BJ (cell line): Measurements from ENCODE around the gene ADCY9. TPM values are rescaled to one million over a fixed set of nuclear protein-coding genes. Genes with fewer than 3 reads are reported as not detected.

Source experiments
- CTCF ChIA-PET: fragments of 350-600 bp; formaldehyde crosslinking; extraction: SDS; loops from one replicate; lab custom pipeline; 2021; ENCODE audit warnings: antibody characterized with exemption, inconsistent platforms; lab: Yijun Ruan, JAX
- POLR2A ChIA-PET: fragments of 300-600 bp; sonication (Branson Sonifier 250); formaldehyde crosslinking; extraction: SDS; loops from one replicate; lab custom pipeline; 2021; ENCODE audit warnings: antibody characterized with exemption; lab: Charles Lee
- DNase-seq: peaks from one replicate; pipeline ENCODE4 v3.0.0-alpha.2; 2011; ENCODE audit warnings: low read depth
- H3K27me3 ChIP-seq: 2 replicates; pipeline ENCODE4 v1.6.0; 2011; ENCODE audit warnings: low read length; ENCODE audit not compliant: control insufficient read depth, insufficient read depth
- H3K36me3 ChIP-seq: 2 replicates; pipeline ENCODE4 v1.5.1; 2011; ENCODE audit warnings: low read length; ENCODE audit not compliant: control insufficient read depth, insufficient read depth
- H3K4me3 ChIP-seq: 2 replicates; pipeline ENCODE4 v1.5.1; 2011; ENCODE audit warnings: low read depth, mild to moderate bottlenecking, control low read depth, low read length
- CTCF ChIP-seq: IDR thresholded peaks from 2 replicates; pipeline ENCODE4 v1.5.1; 2011; ENCODE audit warnings: low read depth, mild to moderate bottlenecking, control low read depth, inconsistent platforms, low read length, moderate library complexity; ENCODE audit not compliant: insufficient read depth
- polyA plus RNA-seq: library from polyadenylated mRNA; depleted of rRNA; stranded (reverse); fragments of >200 nt; gene quantifications from 2 replicates; pipeline ENCODE4 v1.2.3, GENCODE V29; 2011

Gene ADCY9
- polyA plus RNA-seq, 1 experiment: 28.2 TPM

- H3K36me3 ChIP-seq: peaks cover 10% of the 10 kb centered on the region
- H3K27me3 ChIP-seq: no peaks in the 10 kb centered on the region
- no peak for TF ChIP-seq CTCF
- CTCF ChIA-PET: interaction anchor here (1.3 kb wide), 1 partner anchor 8 kb away, joined by 4 read pairs; no protein-coding TSS in a partner anchor
- POLR2A ChIA-PET: no interaction called here
- no peak for DNase-seq
- H3K4me3 ChIP-seq: no peak overlapping the region
These were observed 129.0 kb downstream of the ADCY9 start for GRCh38 chr16:3987231-3987630.

DNA sequence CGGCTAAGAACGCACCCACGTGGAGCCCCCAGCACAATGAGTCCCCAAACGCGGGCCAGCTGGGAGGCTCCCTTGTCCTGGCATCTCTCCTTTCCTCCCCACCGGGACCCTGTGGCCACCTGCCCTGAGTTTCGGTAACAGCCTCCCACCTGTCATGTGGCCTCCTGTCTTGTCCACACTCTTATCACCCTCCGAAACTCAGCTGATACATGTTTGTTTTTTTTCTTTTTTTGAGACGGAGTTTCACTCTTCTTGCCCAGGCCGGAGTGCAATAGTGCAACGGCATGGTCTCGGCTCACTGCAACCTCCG, 130.1 kb downstream of the ADCY9 start:
- no peak for TF ChIP-seq CTCF
- no peak for DNase-seq
- H3K36me3 ChIP-seq: peaks cover 14% of the 10 kb centered on the region
- no peaks in the 10 kb centered on the region for H3K27me3 ChIP-seq
- no peak overlapping the region for H3K4me3 ChIP-seq
- CTCF ChIA-PET: interaction anchor here (1.3 kb wide), 1 partner anchor 9 kb away, joined by 4 read pairs; no protein-coding TSS in a partner anchor
- POLR2A ChIA-PET: no interaction called here

GRCh38 chr16:3984111-3985060, 131.9 kb downstream of the ADCY9 start:
- POLR2A ChIA-PET: no interaction called here
- Histone ChIP-seq H3K36me3 (peaks cover 16% of the 10 kb centered on the region), H3K4me3 (no peak overlapping the region), H3K27me3 (no peaks in the 10 kb centered on the region)
- no peak for TF ChIP-seq CTCF
- no peak for DNase-seq
- CTCF ChIA-PET: interaction anchor here (0.6 to 4.0 kb wide), 11 partner anchors 10 to 393 kb away, joined by 3 to 42 read pairs (median 5); no protein-coding TSS in a partner anchor

DNA sequence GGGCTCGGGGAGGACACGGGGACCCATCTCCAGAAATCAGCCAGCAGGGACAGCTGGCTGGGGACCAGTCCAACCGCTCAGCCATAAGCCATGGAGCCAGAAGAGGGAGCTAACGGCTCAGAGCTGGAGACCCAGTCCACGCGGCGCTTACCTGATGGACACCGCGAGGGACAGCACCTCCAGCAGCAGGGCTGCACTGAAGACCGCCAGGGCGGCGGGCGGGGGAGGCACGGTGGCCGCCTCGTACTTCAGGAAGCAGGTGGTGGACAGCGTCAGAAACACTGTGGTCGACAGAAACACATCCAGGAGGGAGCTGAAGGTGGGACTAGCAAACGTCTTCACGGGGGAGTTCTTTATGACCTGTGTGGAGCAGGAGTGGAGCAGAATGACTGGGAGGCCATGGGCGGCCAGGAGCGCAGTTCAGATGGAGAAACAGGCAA, 133.1 kb downstream of the ADCY9 start:
- Histone ChIP-seq H3K36me3 (peaks cover 19% of the 10 kb centered on the region), H3K4me3 (no peak overlapping the region), H3K27me3 (no peaks in the 10 kb centered on the region)
- no peak for DNase-seq
- TF ChIP-seq CTCF: peak; percentile 84
- CTCF ChIA-PET: interaction anchor here (0.6 to 4.0 kb wide), 27 partner anchors 9 to 347 kb away, joined by 3 to 42 read pairs (median 5); partner anchors contain the start of gene SRL
- POLR2A ChIA-PET: interaction anchor here (0.5 kb wide), 1 partner anchor 71 kb away, joined by 5 read pairs; no protein-coding TSS in a partner anchor

GRCh38 chr16:3982216-3982615, 134.0 kb downstream of the ADCY9 start:
- Histone ChIP-seq H3K27me3 (no peaks in the 10 kb centered on the region), H3K4me3 (no peak overlapping the region), H3K36me3 (peaks cover 15% of the 10 kb centered on the region)
- DNase-seq: no peak
- ChIA-PET POLR2A (no interaction called here), CTCF (interaction anchor here (0.6 to 4.0 kb wide), 16 partner anchors 8 to 348 kb away, joined by 3 to 42 read pairs (median 8); no protein-coding TSS in a partner anchor)
- TF ChIP-seq CTCF: no peak
